HepG2 (cell line): ENCODE data around the gene XDH. TPM values are rescaled to one million over a fixed set of nuclear protein-coding genes. Genes with fewer than 3 reads are reported as not detected.

Experiments
- ATAC-seq: fragments of 200-7000 bp; cut with Tn5 transposase; 3 replicates; pipeline ENCODE4 v1.9.1; 2020; ENCODE audit warnings: mild to moderate bottlenecking, moderate library complexity
- BruUV-seq: library from RNA; stranded (reverse); fragments of 400-500 nt; replicated peaks from 2 replicates; lab custom pipeline; 2021; lab: Mats Ljungman, UMichigan
- CTCF ChIA-PET: fragments of 300-600 bp; formaldehyde crosslinking; extraction: SDS; loops from one replicate; lab custom pipeline; 2021; ENCODE audit warnings: low total read pairs, inconsistent platforms, low intra/inter-chr PET ratio; lab: Yijun Ruan, JAX
- POLR2A ChIA-PET: fragments of 350-600 bp; sonication (Branson Sonifier 250); formaldehyde crosslinking; loops from one replicate; lab custom pipeline; 2020; ENCODE audit warnings: antibody characterized with exemption, inconsistent platforms; lab: Yijun Ruan, JAX
- DNase-seq: peaks from one replicate; pipeline ENCODE4 v3.0.0-alpha.2; 2015; ENCODE audit warnings: low spot score
- FAIRE-seq: peaks from 3 replicates; lab custom pipeline; 2011; peaks lifted over from hg19 to GRCh38; lab: Jason Lieb, UNC
- H2AFZ ChIP-seq: one replicate; pipeline ENCODE4 v1.6.1; 2011; ENCODE audit warnings: low read length, inconsistent platforms
- H3K27ac ChIP-seq: fragments of 300-600 bp; 3 replicates; pipeline ENCODE4 v1.8.0; 2011; ENCODE audit warnings: mixed run types, mild to moderate bottlenecking, mixed read lengths, low read length, inconsistent platforms; ENCODE audit not compliant: insufficient read depth; ENCODE audit errors: extremely low read length
- H3K27me3 ChIP-seq, 2 experiments: fragments of 200-600 bp in 1 of 2; 2 replicates in 1 of 2; 3 replicates in 1 of 2; pipeline versions ENCODE4 v1.6.0 to v1.8.0; 2011; ENCODE audit warnings: low read length in 2 of 2, mild to moderate bottlenecking in 2 of 2, moderate library complexity in 2 of 2, inconsistent platforms in 1 of 2; ENCODE audit not compliant: insufficient read depth in 2 of 2, control insufficient read depth in 1 of 2
- H3K36me3 ChIP-seq, 2 experiments: fragments of 200-600 bp in 1 of 2; replicated peaks in 1 of 2; 2 replicates in 1 of 2; 3 replicates in 1 of 2; pipeline versions ENCODE4 v1.5.1 to v1.8.0; 2011; ENCODE audit warnings: low read length in 2 of 2, inconsistent platforms in 1 of 2; ENCODE audit not compliant: insufficient read depth in 2 of 2, control insufficient read depth in 1 of 2
- H3K4me1 ChIP-seq: 2 replicates; pipeline ENCODE4 v1.5.1; 2012; ENCODE audit warnings: low read length, inconsistent platforms; ENCODE audit not compliant: insufficient read depth
- H3K4me2 ChIP-seq: 2 replicates; pipeline ENCODE4 v1.6.0; 2011; ENCODE audit warnings: low read depth, low read length, inconsistent platforms
- H3K4me3 ChIP-seq, 3 experiments: fragments of 200-600 bp in 1 of 3; sonication (generic), shearing (Covaris generic) in 1 of 3; replicated peaks in 1 of 3; 2 replicates each; pipeline ENCODE4 v1.5.1; 2011 to 2016; ENCODE audit warnings: low read length in 3 of 3, inconsistent platforms in 2 of 3, low read depth in 2 of 3, mild to moderate bottlenecking in 2 of 3, control low read depth in 1 of 3, mixed read lengths in 1 of 3; ENCODE audit not compliant: insufficient read depth in 1 of 3
- H3K79me2 ChIP-seq: one replicate; pipeline ENCODE4 v1.6.1; 2011; ENCODE audit warnings: low read length, inconsistent platforms; ENCODE audit not compliant: insufficient read depth
- H3K9ac ChIP-seq: 2 replicates; pipeline ENCODE4 v1.6.0; 2011; ENCODE audit warnings: mild to moderate bottlenecking, low read depth, low read length, inconsistent platforms; ENCODE audit not compliant: insufficient read depth
- H3K9me3 ChIP-seq: 2 replicates; pipeline ENCODE4 v1.5.1; 2012; ENCODE audit warnings: mild to moderate bottlenecking, low read length
- H4K20me1 ChIP-seq: 2 replicates; pipeline ENCODE4 v1.6.0; 2011; ENCODE audit warnings: inconsistent platforms, mild to moderate bottlenecking, low read length, moderate library complexity; ENCODE audit not compliant: insufficient read depth
- GZF1 ChIP-seq: sonication (generic); formaldehyde crosslinking; IDR thresholded peaks from 2 replicates; pipeline ENCODE4 v1.5.1; 2020; ENCODE audit warnings: mild to moderate bottlenecking, missing genetic modification reagents
- NFRKB ChIP-seq: fragments of 450-650 bp; IDR thresholded peaks from 2 replicates; pipeline ENCODE4 v1.6.1; 2017
- SAP130 ChIP-seq: IDR thresholded peaks from 2 replicates; pipeline ENCODE4 v1.6.1; 2016; ENCODE audit warnings: low read depth
- TBL1XR1 ChIP-seq: fragments of 150-350 bp; IDR thresholded peaks from 2 replicates; pipeline ENCODE4 v1.6.1; 2014; ENCODE audit warnings: borderline replicate concordance, low read length; ENCODE audit not compliant: partially characterized antibody
- ZNF354B ChIP-seq: sonication (generic); formaldehyde crosslinking; IDR thresholded peaks from 2 replicates; pipeline ENCODE4 v1.8.0; 2022; ENCODE audit warnings: mild to moderate bottlenecking, missing genetic modification reagents
- WGBS: methylation state at CpG from one replicate; pipeline ENCODE4 v1.1.6; 2017; ENCODE audit warnings: low lambda C conversion rate; 5-methylcytosine and 5-hydroxymethylcytosine counted together
- in situ Hi-C: cut with HindIII; loops from 2 replicates; pipeline ENCODE4 v1.10.0; 2017; ENCODE audit warnings: low pct_unique_long_range_greater_than_20kb; ENCODE audit not compliant: extremely low pct_ligation_motif_present
- intact Hi-C: fragments of 100-400 bp; cut with micrococcal nuclease; formaldehyde crosslinking; loops from one replicate; pipeline ENCODE4 v1.10.0; 2022; ENCODE audit not compliant: unreplicated experiment
- polyA plus RNA-seq, 8 experiments: library from polyadenylated mRNA; depleted of rRNA in 3 of 8; stranded (reverse) in 7 of 8; unstranded in 1 of 8; fragments of >200 nt; fragmentation: Illumina TruSeq in 4 of 8; extraction: Trizol in 4 of 8; gene quantifications; 2 replicates each; pipeline versions ENCODE4 v1.2.1 to v1.2.3, GENCODE V29; 2011 to 2016; ENCODE audit warnings: low read depth in 4 of 8, missing spikeins in 1 of 8, mixed read lengths in 1 of 8; ENCODE audit not compliant: insufficient read depth in 1 of 8
- total RNA-seq, 5 experiments: library from RNA; depleted of rRNA; stranded (reverse); fragments of >200 nt; fragmentation: Illumina TruSeq; extraction: Trizol; gene quantifications; 2 replicates each; pipeline ENCODE4 v1.2.3, GENCODE V29; 2016; ENCODE audit warnings: low read depth in 1 of 5
- TF ChIP-seq, protein P1 (sequence below): sonication (generic); formaldehyde crosslinking; IDR thresholded peaks from 2 replicates; pipeline ENCODE4 v1.4.0; 2020; ENCODE audit warnings: missing genetic modification reagents; ENCODE audit errors: not compliant biosample characterization
- TF ChIP-seq, protein P2 (sequence below): IDR thresholded peaks from 2 replicates; pipeline ENCODE4 v1.6.1; 2016; ENCODE audit warnings: mild to moderate bottlenecking, missing biosample characterization, missing genetic modification reagents

The XDH gene
- total and polyA plus RNA-seq, 2 of the 13 experiments (the other 11 are each of a cell fraction or from before 2014, with no cell fraction given) = not detected

DNA sequence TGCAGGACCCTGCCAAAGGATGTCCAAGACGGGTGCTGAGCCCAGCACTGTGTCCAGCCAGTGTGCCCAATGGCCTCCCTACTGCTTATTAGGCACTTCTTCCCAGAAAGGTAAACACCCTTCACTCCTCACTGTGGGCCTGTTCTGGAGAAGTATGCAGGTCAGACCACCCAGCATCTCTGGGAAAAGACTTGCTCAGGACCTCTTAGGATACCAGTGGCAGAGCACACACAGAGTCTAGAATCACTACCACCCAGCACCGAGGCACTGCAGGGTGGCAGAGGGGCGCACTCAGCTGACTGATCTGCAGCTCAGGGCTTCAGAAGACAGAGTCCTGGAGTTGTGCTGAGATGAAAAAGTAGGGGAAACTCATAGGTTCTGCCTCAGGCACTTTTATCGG lies 25.8 kb downstream of the XDH start (continued):
- TF ChIP-seq, protein P1, sequence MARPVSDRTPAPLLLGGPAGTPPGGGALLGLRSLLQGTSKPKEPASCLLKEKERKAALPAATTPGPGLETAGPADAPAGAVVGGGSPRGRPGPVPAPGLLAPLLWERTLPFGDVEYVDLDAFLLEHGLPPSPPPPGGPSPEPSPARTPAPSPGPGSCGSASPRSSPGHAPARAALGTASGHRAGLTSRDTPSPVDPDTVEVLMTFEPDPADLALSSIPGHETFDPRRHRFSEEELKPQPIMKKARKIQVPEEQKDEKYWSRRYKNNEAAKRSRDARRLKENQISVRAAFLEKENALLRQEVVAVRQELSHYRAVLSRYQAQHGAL (CRISPR knock-in tag) = no peak

DNA sequence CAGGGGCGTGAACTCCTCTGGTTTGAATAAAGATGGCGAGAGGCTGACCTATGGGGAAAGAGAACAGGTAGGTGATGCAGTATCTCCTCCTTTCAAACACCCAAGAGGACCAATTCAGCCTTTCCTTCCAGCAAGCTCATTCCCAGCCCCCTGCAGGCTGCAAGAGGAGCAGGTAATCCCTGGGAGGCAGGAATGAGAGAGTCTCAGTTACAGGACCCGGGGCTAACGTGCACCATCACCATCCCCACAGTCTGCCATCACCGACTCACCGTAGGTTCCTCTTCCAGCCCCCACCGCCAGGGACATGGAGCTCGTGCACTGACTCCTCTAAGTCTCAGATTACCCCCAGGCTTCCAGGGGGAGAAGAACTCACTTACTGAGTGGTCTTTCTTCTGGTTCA lies 26.7 kb downstream of the XDH start:
- ChIA-PET POLR2A (no interaction called here), CTCF (no interaction called here)
- Histone ChIP-seq H3K27me3 (peaks cover 0 to 8% of the 10 kb centered on the region in 2 experiments; a peak in 1 of 5 replicates), H3K9ac (no peak overlapping the region), H2AFZ (no peak overlapping the region), H3K4me3 (no peak overlapping the region), H4K20me1 (no peaks in the 10 kb centered on the region), H3K27ac (no peak overlapping the region), H3K4me2 (no peak overlapping the region), H3K36me3 (no peaks in the 10 kb centered on the region), H3K79me2 (no peaks in the 10 kb centered on the region), H3K9me3 (no peaks in the 10 kb centered on the region), H3K4me1 (no peaks in the 10 kb centered on the region)
- no peak for TF ChIP-seq SAP130 (CRISPR knock-in tag)
- no peak for TF ChIP-seq ZNF354B (CRISPR knock-in tag)
- TF ChIP-seq, protein P2, sequence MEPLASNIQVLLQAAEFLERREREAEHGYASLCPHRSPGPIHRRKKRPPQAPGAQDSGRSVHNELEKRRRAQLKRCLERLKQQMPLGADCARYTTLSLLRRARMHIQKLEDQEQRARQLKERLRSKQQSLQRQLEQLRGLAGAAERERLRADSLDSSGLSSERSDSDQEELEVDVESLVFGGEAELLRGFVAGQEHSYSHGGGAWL (CRISPR knock-in tag) = no peak
- TF ChIP-seq NFRKB = no peak
- TF ChIP-seq GZF1 = no peak
- no peak for TF ChIP-seq TBL1XR1
- intact Hi-C loops = no loop called here
- in situ Hi-C loops = no loop called here
- WGBS = 14% methylated on average over 8 of the region's 8 CpGs
- no TSS peak for BruUV-seq
- FAIRE-seq (no peak), DNase-seq (no peak), ATAC-seq (peak; percentile 51)
